ENCODE results near the gene FHOD3.

FHOD3 gene

GRCh38 chr18:36623681-36624190 lies 326.2 kb downstream of the FHOD3 start:
- TF ChIP-seq CTCF (IDR thresholded peaks at IDR 0.05; ENCODE audit: borderline replicate concordance, insufficient read depth, low read depth, low read length): no peak

GRCh38 chr18:36624451-36625167 lies 327.1 kb downstream of the FHOD3 start:
- no peak for TF ChIP-seq CTCF (IDR thresholded peaks at IDR 0.05; ENCODE audit: borderline replicate concordance, insufficient read depth, low read depth, low read length)
- no peak overlapping the region for H3K4me3 ChIP-seq (ENCODE audit: low read depth, low read length)

More at GRCh38 chr18:36623681-36624190, 326.2 kb downstream of the FHOD3 start:
- no peak overlapping the region for H3K4me3 ChIP-seq (ENCODE audit: low read depth, low read length)

- no peak overlapping the region for H3K4me3 ChIP-seq (ENCODE audit: low read depth, low read length)
- no peak for TF ChIP-seq CTCF (IDR thresholded peaks at IDR 0.05; ENCODE audit: borderline replicate concordance, insufficient read depth, low read depth, low read length)
These were observed 327.9 kb downstream of the FHOD3 start for GRCh38 chr18:36625386-36625785.

GRCh38 chr18:36627637-36628036 lies 330.1 kb downstream of the FHOD3 start:
- no peak overlapping the region for H3K4me3 ChIP-seq (ENCODE audit: low read depth, low read length)
- TF ChIP-seq CTCF (IDR thresholded peaks at IDR 0.05; ENCODE audit: borderline replicate concordance, insufficient read depth, low read depth, low read length): no peak

DNA sequence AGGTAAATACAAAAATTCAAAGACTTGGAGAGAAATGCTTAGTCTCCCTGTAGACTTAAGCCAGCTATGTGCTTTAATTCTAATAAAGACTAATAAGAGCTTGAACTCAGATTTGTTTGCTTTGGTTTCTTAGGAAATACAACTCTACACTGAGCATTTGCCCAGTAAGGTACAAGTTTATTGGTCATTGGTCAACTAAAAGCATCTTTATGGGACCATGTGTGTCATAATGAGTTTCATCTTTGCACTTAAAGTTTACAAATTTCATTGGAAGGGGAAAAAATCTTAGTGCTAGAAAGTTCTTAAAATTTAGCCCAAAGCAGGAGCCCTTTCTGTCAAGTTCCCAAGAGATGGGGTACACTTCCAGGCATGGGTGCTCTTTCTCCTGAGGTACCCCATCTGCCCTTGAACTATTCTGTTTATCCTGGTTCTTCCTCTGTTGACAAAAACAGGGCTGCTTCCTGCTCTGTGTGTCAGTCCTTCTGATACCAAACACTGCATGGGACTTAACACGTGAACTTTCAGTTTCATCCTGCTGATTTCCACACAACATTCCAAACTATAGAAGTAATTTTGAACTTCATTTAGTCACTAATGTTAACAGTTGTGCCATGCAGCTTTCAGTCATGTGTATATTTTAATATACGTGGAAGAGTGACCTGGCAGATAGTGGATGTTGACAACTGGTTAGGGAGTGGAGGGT lies 331.1 kb downstream of the FHOD3 start:
- H3K4me3 ChIP-seq (ENCODE audit: low read depth, low read length): no peak overlapping the region
- TF ChIP-seq CTCF (IDR thresholded peaks at IDR 0.05; ENCODE audit: borderline replicate concordance, insufficient read depth, low read depth, low read length): no peak

DNA sequence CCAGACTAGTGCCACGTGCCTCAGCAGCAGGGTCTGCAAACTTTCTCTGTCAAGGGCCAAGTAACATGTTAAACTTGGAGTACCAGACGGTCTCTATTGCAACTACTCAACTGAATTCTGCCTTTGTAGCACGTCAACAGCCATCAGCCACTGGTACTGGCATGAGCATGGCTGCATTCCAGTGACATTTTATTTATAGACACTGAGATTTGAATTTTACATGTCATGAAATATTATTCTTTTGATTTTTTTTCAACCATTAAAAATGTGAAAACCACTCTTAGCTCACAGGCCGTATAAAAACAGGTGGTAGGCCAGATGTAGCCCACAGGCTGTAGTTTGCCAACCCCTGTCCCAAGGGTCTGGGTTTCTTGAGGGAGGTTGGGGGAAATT lies 331.6 kb downstream of the FHOD3 start:
- H3K4me3 ChIP-seq (ENCODE audit: low read depth, low read length): no peak overlapping the region
- no peak for TF ChIP-seq CTCF (IDR thresholded peaks at IDR 0.05; ENCODE audit: borderline replicate concordance, insufficient read depth, low read depth, low read length)

DNA sequence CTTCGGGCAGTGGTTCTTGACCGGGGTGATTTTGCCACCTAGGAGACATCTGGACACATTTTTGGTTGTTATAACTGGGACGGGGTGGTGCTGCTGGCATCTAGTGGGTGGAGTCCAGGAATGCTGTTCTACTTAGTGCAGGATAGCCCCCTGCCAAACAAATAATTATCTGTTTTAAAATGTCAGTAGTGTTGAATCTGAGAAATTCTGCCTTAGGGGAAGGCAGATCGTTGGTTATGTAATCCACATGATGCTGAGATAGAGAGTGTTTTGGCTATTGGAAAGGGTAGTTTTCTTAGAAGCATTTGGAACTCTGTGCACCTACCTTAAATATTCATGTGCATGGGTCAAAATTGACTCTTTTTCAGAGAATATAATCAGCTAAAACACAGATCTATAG lies 332.3 kb downstream of the FHOD3 start:
- no peak overlapping the region for H3K4me3 ChIP-seq (ENCODE audit: low read depth, low read length)

More for the DNA sequence above, 332.3 kb downstream of the FHOD3 start:
- no peak for TF ChIP-seq CTCF (IDR thresholded peaks at IDR 0.05; ENCODE audit: borderline replicate concordance, insufficient read depth, low read depth, low read length)

Data from GM12875 (cell line).